DOHH2 (cell line): ENCODE measurements around the gene MYL12B.

Source experiments
- H3F3A ChIP-seq: fragments of 200-600 bp; sonication (generic), shearing (Covaris generic); 2 replicates; pipeline ENCODE4 v1.6.0; 2016; ENCODE audit warnings: antibody characterized with exemption, mild to moderate bottlenecking; ENCODE audit not compliant: control insufficient read depth, insufficient read depth
- H3K27ac ChIP-seq: fragments of 200-600 bp; sonication (generic); 2 replicates; pipeline ENCODE4 v1.5.1; 2014; ENCODE audit warnings: low read depth, mild to moderate bottlenecking, low read length, moderate library complexity
- H3K27me3 ChIP-seq: fragments of 200-600 bp; sonication (generic); 2 replicates; pipeline ENCODE4 v1.6.1; 2014; ENCODE audit warnings: mild to moderate bottlenecking, low read length, mixed read lengths; ENCODE audit not compliant: control insufficient read depth
- H3K36me3 ChIP-seq: fragments of 200-600 bp; sonication (generic); 2 replicates; pipeline ENCODE4 v1.6.1; 2014; ENCODE audit warnings: mild to moderate bottlenecking, low read length, moderate library complexity, mixed read lengths; ENCODE audit not compliant: control insufficient read depth
- H3K4me1 ChIP-seq: fragments of 200-600 bp; sonication (generic); 2 replicates; pipeline ENCODE4 v1.6.1; 2014; ENCODE audit warnings: mild to moderate bottlenecking, low read length, mixed read lengths; ENCODE audit not compliant: control insufficient read depth
- H3K4me2 ChIP-seq: fragments of 200-600 bp; sonication (generic); 2 replicates; pipeline ENCODE4 v1.6.0; 2014; ENCODE audit warnings: mild to moderate bottlenecking, low read length, moderate library complexity
- H3K4me3 ChIP-seq: fragments of 200-600 bp; sonication (generic); 2 replicates; pipeline ENCODE4 v1.5.1; 2014; ENCODE audit warnings: mild to moderate bottlenecking, low read length, mixed read lengths
- H3K79me2 ChIP-seq: fragments of 200-600 bp; sonication (generic); 2 replicates; pipeline ENCODE4 v1.6.1; 2014; ENCODE audit warnings: mild to moderate bottlenecking, low read length, mixed read lengths; ENCODE audit not compliant: control insufficient read depth
- H3K9me2 ChIP-seq: fragments of 200-600 bp; sonication (generic); replicated peaks from 2 replicates; pipeline ENCODE4 v1.6.1; 2014; ENCODE audit warnings: mild to moderate bottlenecking, low read length, mixed read lengths; ENCODE audit not compliant: control insufficient read depth
- H3K9me3 ChIP-seq: fragments of 200-600 bp; sonication (generic); 2 replicates; pipeline ENCODE4 v1.6.1; 2014; ENCODE audit warnings: antibody characterized with exemption, low read length, mixed read lengths; ENCODE audit not compliant: control insufficient read depth, insufficient read depth
- H4K20me1 ChIP-seq: fragments of 200-600 bp; sonication (generic); 2 replicates; pipeline ENCODE4 v1.6.0; 2014; ENCODE audit warnings: low read depth, mild to moderate bottlenecking, antibody characterized with exemption, low read length, moderate library complexity; ENCODE audit not compliant: control insufficient read depth, insufficient read depth
- CTCF ChIP-seq: fragments of 200-600 bp; sonication (generic); IDR thresholded peaks from one replicate; pipeline ENCODE4 v1.5.1; 2014; ENCODE audit warnings: antibody characterized with exemption, mild to moderate bottlenecking, low read depth, low read length; ENCODE audit not compliant: poor library complexity, severe bottlenecking
- EZH2phosphoT487 ChIP-seq: fragments of 200-600 bp; sonication (generic); IDR thresholded peaks from 2 replicates; pipeline ENCODE4 v1.6.1; 2017; ENCODE audit warnings: borderline replicate concordance, mild to moderate bottlenecking, antibody characterized with exemption, low read length, moderate library complexity, mixed read lengths

The MYL12B gene

GRCh38 chr18:3257627-3258120 is 4.3 kb upstream of the MYL12B start:
- Histone ChIP-seq H3K9me2 (no peaks in the 10 kb centered on the region), H4K20me1 (0 out of 2 replicates have a peak, but pooled peaks cover under 1% of the 10 kb centered on the region), H3K4me1 (peaks cover 66% of the 10 kb centered on the region), H3K27me3 (no peaks in the 10 kb centered on the region), H3K4me3 (no peak overlapping the region), H3F3A (peaks cover 39% of the 10 kb centered on the region), H3K4me2 (no peak overlapping the region; the same call in 1 of the 2 replicates), H3K9me3 (no peaks in the 10 kb centered on the region), H3K79me2 (peaks cover 40% of the 10 kb centered on the region), H3K27ac (no peak overlapping the region), H3K36me3 (peaks cover 85% of the 10 kb centered on the region)
- no peak for TF ChIP-seq CTCF
- no peak for TF ChIP-seq EZH2phosphoT487

GRCh38 chr18:3260995-3261372 is 949 bp upstream of the MYL12B start:
- no peak for TF ChIP-seq EZH2phosphoT487
- no peak for TF ChIP-seq CTCF
- Histone ChIP-seq H3K9me2 (no peaks in the 10 kb centered on the region), H3K4me2 (peak overlapping the region; percentile 73), H4K20me1 (peaks cover 27% of the 10 kb centered on the region), H3K9me3 (no peaks in the 10 kb centered on the region), H3K36me3 (peaks cover 63% of the 10 kb centered on the region), H3F3A (peaks cover 39% of the 10 kb centered on the region), H3K27me3 (no peaks in the 10 kb centered on the region), H3K4me3 (peak overlapping the region; percentile 98), H3K27ac (peak overlapping the region; percentile 81), H3K79me2 (peaks cover 57% of the 10 kb centered on the region), H3K4me1 (peaks cover 73% of the 10 kb centered on the region)

GRCh38 chr18:3262234-3263131 is 550 bp downstream of the MYL12B start:
- Histone ChIP-seq H3K79me2 (peaks cover 72% of the 10 kb centered on the region), H3K36me3 (peaks cover 48% of the 10 kb centered on the region), H3K27ac (peak overlapping the region; percentile 81), H4K20me1 (peaks cover 29% of the 10 kb centered on the region), H3K27me3 (no peaks in the 10 kb centered on the region), H3F3A (peaks cover 26% of the 10 kb centered on the region), H3K4me2 (peak overlapping the region; percentile 73), H3K4me3 (peak overlapping the region; percentile 98), H3K4me1 (peaks cover 73% of the 10 kb centered on the region), H3K9me2 (no peaks in the 10 kb centered on the region), H3K9me3 (no peaks in the 10 kb centered on the region)
- no peak for TF ChIP-seq CTCF
- TF ChIP-seq EZH2phosphoT487 = no peak
